GM21367 (cell line): ENCODE measurements around the gene IPCEF1.
"Not testable (repeated sequence)": the region's sequence is repeated elsewhere in the genome, so short reads cannot be mapped to it uniquely, and the experiment has no call there.

ENCODE experiments used
- ATAC-seq: cut with Tn5 transposase; IDR thresholded peaks from one replicate; pipeline ENCODE4 v1.9.1; 2021; ENCODE audit not compliant: unreplicated experiment

The IPCEF1 gene

DNA sequence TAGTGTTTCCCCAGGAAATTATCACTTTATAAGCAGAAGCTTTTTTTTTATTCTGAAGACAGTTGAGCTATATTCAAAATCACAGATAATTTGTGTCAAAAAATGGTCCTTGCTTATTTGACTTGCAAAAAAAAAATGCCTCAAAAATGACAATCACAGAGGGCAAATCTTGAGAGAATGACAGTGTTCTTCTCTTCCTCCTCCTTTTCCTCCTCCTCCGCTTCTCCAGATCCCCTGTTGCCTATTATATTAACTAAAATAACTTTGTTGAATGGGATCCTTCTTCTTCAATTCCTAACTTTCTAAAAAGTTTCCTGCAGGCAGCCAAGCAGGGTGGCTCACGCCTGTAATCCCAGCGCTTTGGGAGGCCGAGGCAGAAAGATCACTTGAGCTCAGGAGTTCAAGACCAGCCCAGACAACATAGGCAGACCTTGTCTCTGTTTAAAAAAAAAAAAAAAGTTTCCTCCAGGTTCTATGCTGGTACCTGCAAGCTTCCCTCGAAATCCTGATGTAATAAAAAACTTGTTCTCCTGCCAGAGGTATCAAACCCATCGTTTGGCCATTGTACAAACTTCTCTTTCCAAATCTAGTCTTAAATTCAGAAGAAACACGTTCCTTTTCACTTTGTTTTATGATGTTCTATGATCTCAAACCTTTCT, 128.6 kb downstream of the IPCEF1 start:
- no peak for ATAC-seq

- ATAC-seq: no peak
Observed at GRCh38 chr6:154226461-154226860, 130.1 kb downstream of the IPCEF1 start.

- ATAC-seq: no peak
Observed at GRCh38 chr6:154223296-154223695, 133.3 kb downstream of the IPCEF1 start.

- ATAC-seq: no peak
Observed at GRCh38 chr6:154222716-154223115, 133.9 kb downstream of the IPCEF1 start.

- no peak for ATAC-seq
Observed at GRCh38 chr6:154219250-154219649, 137.4 kb downstream of the IPCEF1 start.

- no peak for ATAC-seq
Observed at GRCh38 chr6:154218787-154219186, 137.8 kb downstream of the IPCEF1 start.

GRCh38 chr6:154218301-154218700, 138.3 kb downstream of the IPCEF1 start:
- ATAC-seq: no peak

DNA sequence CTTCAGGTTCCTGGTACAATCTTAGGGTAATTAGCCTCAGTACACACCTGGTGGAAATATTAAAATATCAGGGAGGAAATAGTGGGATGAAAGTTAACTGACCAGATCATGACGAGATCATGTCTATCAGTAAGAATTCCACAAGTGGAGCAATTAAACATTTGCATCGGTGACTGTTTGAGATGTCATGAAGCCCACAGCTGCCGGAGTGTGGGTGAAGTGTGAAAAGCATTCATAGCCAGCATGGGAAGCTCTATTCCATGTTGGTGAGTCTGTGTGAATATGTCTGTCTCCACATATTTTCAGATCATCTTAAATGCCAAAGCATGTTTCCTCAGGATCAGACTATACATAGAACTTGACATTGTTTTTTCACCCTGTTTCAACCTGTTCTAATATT, 142.8 kb downstream of the IPCEF1 start:
- ATAC-seq: no peak

GRCh38 chr6:154210678-154211077, 145.9 kb downstream of the IPCEF1 start:
- ATAC-seq: no peak

- no peak for ATAC-seq
Observed at GRCh38 chr6:154209555-154209954, 147.0 kb downstream of the IPCEF1 start.

DNA sequence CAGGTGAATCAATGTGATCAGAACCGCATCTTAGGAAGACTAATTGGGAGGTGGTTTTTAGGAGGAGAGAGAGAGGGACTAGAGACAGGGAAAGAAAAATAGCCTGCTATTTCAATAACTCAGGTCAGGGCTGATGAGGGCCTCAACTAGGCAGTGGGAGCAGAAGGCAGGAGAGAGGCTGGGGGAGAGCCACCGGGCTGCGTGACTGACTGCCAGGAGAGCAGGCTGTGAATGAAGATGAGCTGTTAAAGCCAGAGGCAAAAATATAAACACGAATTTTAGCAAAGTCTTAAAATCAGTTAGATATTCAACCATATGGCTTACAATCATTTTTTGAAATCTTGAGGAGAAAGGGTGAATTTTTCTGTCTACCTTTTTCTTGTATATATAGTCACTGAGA, 149.6 kb downstream of the IPCEF1 start:
- ATAC-seq: no peak

DNA sequence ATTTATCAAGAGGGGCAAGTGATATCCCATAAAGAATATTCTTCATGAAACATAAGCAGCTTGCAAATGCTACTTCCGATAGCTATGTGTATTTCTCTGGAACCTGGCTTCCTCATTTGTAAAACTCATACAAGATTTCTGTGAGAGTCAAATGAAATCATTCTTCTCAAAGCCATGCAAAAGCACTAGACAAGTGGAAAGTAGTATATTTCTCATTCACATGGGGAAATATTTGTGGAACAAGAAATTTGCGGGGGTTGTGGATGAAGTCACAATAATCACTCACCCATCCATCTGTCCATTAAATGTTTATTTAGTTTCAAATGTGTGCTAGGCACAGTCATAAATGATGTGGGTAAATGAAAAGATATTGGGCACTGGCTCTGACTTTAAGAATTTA, 150.5 kb downstream of the IPCEF1 start:
- ATAC-seq: no peak

DNA sequence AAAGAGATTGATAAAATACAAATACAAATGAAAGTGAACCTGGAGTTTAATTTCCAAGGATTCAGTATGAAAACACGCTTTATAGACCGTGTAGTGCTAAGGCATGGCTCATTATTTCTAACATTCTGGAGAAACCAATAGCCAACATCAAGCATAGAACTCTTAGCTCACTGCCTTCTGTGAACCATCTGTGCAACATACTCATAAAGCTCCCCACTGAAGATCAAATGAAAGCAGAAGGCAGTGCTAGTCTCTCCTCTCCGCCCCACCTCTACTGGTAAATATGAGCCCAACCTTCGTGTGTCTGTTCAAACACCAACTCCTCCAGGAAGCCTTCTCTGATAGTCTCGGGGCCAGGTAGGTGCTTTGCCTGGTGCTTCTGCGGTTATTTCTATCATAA, 153.6 kb downstream of the IPCEF1 start:
- ATAC-seq: no peak

DNA sequence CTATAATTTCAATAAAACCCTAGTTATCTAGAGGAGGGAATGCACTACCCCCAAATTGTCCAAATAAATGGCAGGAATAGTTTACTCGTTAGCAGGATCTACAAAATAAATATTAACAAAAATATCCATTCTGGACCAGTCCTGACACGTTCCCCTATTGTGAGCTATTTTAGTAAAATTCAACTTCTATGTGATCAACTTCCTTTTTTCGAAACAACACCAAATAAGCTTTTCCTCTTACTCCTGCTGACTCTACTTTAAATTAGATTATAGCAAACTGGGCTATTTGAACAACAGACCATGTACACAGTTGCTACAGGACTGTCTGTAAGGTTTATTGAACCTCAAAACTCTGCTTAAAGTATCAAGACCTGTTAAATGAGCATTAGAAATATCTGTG, 154.3 kb downstream of the IPCEF1 start:
- no peak for ATAC-seq

DNA sequence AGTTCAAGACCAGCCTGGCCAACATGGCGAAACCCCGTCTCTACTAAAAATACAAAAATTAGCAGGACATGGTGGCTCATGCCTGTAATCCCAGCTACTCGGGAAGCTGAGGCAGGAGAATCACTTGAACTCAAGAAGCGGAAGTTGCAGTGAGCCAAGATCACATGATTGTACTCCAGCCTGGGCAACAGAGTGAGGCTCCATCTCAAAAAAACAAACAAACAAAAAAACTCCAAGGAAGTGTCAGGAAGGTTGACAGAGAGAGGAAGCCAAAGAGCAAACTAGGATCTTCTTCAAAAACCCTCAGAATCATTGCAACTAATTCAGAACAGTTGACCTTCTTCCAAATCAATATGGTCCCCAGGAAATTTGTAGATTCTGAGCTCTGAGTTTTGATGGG, 154.9 kb downstream of the IPCEF1 start:
- ATAC-seq: not testable (repeated sequence)

DNA sequence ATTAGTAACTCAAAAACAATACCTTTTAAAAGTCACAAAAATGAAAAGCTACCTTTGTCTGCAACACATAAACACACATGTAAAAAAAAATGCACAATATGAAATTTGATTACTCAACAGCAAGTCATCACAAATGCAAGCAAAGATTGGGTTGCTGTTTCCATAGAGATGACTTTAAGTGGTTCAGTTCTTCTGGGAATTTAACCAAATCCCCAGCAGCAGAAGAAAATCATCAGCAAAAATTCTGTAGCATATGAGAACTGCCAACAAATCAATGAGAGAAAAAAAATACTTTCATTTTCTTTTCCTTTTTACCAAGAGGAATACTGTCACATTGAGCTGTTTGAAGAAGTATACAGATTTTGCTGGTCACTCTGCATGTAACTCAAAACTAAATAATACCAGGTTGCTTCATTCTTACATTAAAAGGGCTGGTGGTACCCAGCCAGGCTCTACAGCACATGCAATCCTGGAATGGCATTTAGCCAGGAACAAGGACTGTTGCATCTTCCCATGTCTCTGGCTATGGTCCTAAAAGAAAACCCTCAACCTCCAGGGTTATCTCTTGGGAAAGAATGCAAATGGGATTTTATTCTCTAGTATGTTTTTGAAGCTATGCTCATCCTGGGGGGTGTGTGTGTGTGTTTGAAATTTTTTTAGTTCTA, 159.3 kb downstream of the IPCEF1 start:
- no peak for ATAC-seq

- ATAC-seq: no peak
Observed at GRCh38 chr6:154196333-154196885, 160.2 kb downstream of the IPCEF1 start.

DNA sequence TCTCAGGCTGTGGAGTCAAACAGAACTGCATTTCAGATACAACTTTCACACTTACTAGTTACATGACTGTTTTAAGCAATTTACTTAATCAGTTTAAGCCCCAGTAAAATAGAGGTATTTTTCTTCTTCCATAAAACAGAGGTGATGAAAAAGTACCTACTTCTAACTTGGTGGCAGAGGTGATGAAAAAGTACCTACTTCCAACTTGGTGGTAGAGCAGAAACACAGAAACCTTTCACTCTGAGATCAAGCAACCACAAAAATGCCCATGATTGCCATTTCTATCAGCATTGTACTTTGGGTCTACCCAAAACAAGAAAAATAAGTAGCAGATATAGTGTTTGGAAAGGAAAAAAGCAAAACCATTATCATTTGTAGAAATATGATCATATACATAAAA, 168.9 kb downstream of the IPCEF1 start:
- no peak for ATAC-seq

DNA sequence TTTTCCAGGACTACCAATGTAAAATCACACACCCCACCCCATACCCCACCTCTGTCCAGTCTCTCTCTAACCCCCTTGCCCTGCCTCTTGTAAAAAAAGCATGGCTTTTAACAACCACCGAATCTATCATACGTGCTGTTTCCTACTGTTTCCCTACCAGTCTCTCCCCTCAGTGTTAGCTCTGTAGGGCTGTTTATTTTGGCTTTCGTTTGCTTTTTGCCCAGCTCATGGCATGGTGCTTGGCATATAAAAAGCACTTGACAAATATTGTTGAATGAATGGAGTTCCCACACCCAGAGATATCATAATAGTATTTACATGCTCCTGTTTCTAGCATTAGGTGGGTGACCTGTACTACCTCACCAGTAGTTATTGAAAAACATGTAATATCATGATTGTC, 169.4 kb downstream of the IPCEF1 start:
- no peak for ATAC-seq

- no peak for ATAC-seq
Observed at GRCh38 chr6:154179434-154179833, 177.2 kb downstream of the IPCEF1 start.

- not testable (repeated sequence) for ATAC-seq
Observed at GRCh38 chr6:154172393-154172792, 184.2 kb downstream of the IPCEF1 start.

GRCh38 chr6:154170106-154170505, 186.5 kb downstream of the IPCEF1 start:
- ATAC-seq: no peak
